Nephron progenitor cell (in vitro differentiated cells): ENCODE results near the gene TBC1D4.

Experiments
- DNase-seq: peaks from one replicate; pipeline ENCODE4 v3.0.0; 2021
- H3K27ac Mint-ChIP-seq: 2 replicates; pipeline ENCODE4 v1.8.0; 2021; ENCODE audit warnings: mild to moderate bottlenecking, moderate library complexity, mixed read lengths
- H3K27me3 Mint-ChIP-seq: 2 replicates; pipeline ENCODE4 v1.8.0; 2021; ENCODE audit warnings: mild to moderate bottlenecking, low read depth, mixed read lengths; ENCODE audit not compliant: poor library complexity
- H3K36me3 Mint-ChIP-seq: 2 replicates; pipeline ENCODE4 v1.8.0; 2021; ENCODE audit warnings: low read depth, mixed read lengths
- H3K4me1 Mint-ChIP-seq: 2 replicates; pipeline ENCODE4 v1.8.0; 2021; ENCODE audit warnings: mixed read lengths
- H3K4me3 Mint-ChIP-seq: 2 replicates; pipeline ENCODE4 v1.8.0; 2021; ENCODE audit warnings: mild to moderate bottlenecking, moderate library complexity, mixed read lengths
- H3K9me3 Mint-ChIP-seq: 2 replicates; pipeline ENCODE4 v1.8.0; 2021; ENCODE audit warnings: mild to moderate bottlenecking, moderate library complexity, mixed read lengths
- CTCF ChIP-seq: fragments of 200-600 bp; sonication (generic); IDR thresholded peaks from 2 replicates; pipeline ENCODE4 v1.5.0; 2021; ENCODE audit warnings: antibody characterized with exemption

Gene TBC1D4

GRCh38 chr13:75432811-75433244 is 49.1 kb downstream of the TBC1D4 start:
- peaks cover 4% of the 10 kb centered on the region for H3K9me3 Mint-ChIP-seq
- peaks cover 11% of the 10 kb centered on the region for H3K36me3 Mint-ChIP-seq
- H3K4me3 Mint-ChIP-seq = no peak overlapping the region
- TF ChIP-seq CTCF = no peak
- H3K4me1 Mint-ChIP-seq = peaks cover 10% of the 10 kb centered on the region
- H3K27ac Mint-ChIP-seq = no peak overlapping the region
- DNase-seq = no peak
- H3K27me3 Mint-ChIP-seq = no peaks in the 10 kb centered on the region

- Mint-ChIP-seq H3K27ac (no peak overlapping the region), H3K27me3 (no peaks in the 10 kb centered on the region), H3K9me3 (peaks cover 4% of the 10 kb centered on the region), H3K4me3 (no peak overlapping the region), H3K4me1 (peaks cover 2% of the 10 kb centered on the region), H3K36me3 (peaks cover 11% of the 10 kb centered on the region)
- no peak for TF ChIP-seq CTCF
- no peak for DNase-seq
Observed at GRCh38 chr13:75432045-75432444, 49.9 kb downstream of the TBC1D4 start.

DNA sequence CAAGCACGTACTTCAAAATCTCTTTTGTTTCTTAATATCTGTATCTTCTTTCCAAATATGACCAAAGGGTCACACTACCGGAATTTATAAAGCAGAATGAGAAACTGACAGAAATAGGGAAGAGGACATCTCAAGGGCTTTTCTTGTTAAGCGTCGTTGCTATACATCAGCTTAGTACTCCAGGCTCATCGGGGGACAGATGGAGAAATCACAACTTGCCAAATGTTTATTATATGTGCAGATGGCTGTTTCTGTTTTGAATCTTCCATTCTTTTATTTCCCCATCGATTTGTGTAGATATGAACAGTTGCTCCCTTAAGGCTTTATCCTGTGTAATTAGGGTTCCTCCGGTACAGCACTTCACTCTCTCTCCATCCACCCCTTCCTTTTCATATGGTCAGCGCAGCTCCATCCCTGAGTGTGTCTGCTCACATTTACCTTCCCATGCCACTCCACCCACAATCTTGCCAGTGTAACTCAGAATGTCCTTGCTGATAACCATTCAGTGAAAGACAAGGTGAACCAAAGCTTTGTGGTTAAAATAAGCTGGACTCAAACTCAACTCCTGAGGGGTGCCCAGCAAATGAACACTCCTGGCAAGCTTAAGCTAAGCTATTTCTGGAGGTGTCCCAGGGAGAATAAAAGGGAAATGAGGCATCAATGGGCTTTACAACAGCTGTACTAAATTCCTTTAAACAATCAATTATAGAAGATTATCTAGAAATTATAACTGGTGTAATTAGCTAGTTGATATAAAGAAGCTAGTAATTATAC is 51.3 kb downstream of the TBC1D4 start:
- H3K4me3 Mint-ChIP-seq = no peak overlapping the region

DNA sequence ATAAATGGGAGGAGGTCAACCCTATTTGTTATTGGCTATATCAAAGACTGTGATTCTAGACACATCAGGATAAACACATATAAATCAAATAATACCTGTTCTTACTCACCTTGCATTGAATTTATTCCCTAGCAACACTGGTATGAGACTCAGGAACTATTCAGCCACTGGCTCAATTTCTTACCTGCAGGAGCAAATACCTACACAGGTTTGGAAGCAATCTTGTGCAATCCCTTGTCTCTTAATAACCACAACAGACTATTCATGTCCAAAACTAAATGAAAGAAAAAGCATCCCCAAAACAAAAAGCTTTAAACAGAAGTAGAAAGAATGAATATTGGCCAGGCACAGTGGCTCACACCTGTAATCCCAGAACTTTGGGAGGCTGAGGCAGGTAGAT is 55.5 kb downstream of the TBC1D4 start:
- Mint-ChIP-seq H3K9me3 (peaks cover 2% of the 10 kb centered on the region), H3K27me3 (peaks cover 4% of the 10 kb centered on the region), H3K27ac (no peak overlapping the region), H3K4me1 (no peaks in the 10 kb centered on the region), H3K36me3 (no peaks in the 10 kb centered on the region), H3K4me3 (no peak overlapping the region)
- no peak for DNase-seq
- TF ChIP-seq CTCF = no peak

More for the DNA sequence above, 51.3 kb downstream of the TBC1D4 start:
- Mint-ChIP-seq H3K9me3 (peaks cover 4% of the 10 kb centered on the region), H3K27me3 (no peaks in the 10 kb centered on the region), H3K36me3 (peaks cover 6% of the 10 kb centered on the region), H3K27ac (peak overlapping the region; percentile 57), H3K4me1 (no peaks in the 10 kb centered on the region)
- DNase-seq = no peak
- no peak for TF ChIP-seq CTCF

- peaks cover 4% of the 10 kb centered on the region for H3K27me3 Mint-ChIP-seq
- H3K4me3 Mint-ChIP-seq = no peak overlapping the region
- no peaks in the 10 kb centered on the region for H3K36me3 Mint-ChIP-seq
- peaks cover 2% of the 10 kb centered on the region for H3K9me3 Mint-ChIP-seq
- H3K4me1 Mint-ChIP-seq = no peaks in the 10 kb centered on the region
- H3K27ac Mint-ChIP-seq = no peak overlapping the region
- no peak for DNase-seq
- TF ChIP-seq CTCF = no peak
Observed at GRCh38 chr13:75425216-75426009, 56.6 kb downstream of the TBC1D4 start.
